ENCODE measurements around the gene VPS16.

- no peak for TF ChIP-seq CTCF (IDR thresholded peaks at IDR 0.05; ENCODE audit: low read depth, low read length)
- no peak for TF ChIP-seq EZH2phosphoT487 (IDR thresholded peaks at IDR 0.05; ENCODE audit: low read depth)
These were observed 49.3 kb downstream of the VPS16 start for GRCh38 chr20:2889797-2890196.

All from OCI-LY3 (cell line).